Measurements from ENCODE around the gene REEP1.

DNA sequence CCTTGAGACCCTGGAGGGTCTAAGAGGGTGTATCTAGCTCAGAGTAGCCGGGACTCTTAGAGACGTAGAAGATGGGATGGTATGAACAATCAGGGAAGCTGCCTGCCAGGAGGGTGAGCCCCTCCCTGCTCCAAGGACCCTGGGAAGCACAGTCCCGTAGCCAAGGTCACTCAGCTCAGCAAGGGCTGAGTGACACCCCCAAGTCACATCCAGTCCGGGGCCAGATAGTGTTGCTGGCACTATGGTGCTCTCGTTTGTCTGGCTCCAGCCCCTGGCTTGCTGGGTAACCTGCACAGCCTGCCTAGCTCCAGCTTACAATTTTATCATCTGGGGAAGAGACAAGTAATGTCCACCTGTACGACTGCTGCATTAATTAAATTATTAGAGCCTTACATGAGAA lies 22.3 kb downstream of the REEP1 start:
- TF ChIP-seq, protein P1, sequence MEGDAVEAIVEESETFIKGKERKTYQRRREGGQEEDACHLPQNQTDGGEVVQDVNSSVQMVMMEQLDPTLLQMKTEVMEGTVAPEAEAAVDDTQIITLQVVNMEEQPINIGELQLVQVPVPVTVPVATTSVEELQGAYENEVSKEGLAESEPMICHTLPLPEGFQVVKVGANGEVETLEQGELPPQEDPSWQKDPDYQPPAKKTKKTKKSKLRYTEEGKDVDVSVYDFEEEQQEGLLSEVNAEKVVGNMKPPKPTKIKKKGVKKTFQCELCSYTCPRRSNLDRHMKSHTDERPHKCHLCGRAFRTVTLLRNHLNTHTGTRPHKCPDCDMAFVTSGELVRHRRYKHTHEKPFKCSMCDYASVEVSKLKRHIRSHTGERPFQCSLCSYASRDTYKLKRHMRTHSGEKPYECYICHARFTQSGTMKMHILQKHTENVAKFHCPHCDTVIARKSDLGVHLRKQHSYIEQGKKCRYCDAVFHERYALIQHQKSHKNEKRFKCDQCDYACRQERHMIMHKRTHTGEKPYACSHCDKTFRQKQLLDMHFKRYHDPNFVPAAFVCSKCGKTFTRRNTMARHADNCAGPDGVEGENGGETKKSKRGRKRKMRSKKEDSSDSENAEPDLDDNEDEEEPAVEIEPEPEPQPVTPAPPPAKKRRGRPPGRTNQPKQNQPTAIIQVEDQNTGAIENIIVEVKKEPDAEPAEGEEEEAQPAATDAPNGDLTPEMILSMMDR (IDR thresholded peaks at IDR 0.05): no peak
- no peak for TF ChIP-seq POLR2A (IDR thresholded peaks at IDR 0.05)
